ENCODE measurements around the gene LRRC71.

LRRC71 gene

GRCh38 chr1:156903328-156904091 is 16.9 kb upstream of the LRRC71 start:
- ATAC-seq (replicated peaks; ENCODE audit: extremely low read depth, poor library complexity, severe bottlenecking) (no peak), DNase-seq (ENCODE audit: low spot score in 2 of 2) (no peak)
- no peak overlapping the region for H3K27ac Mint-ChIP-seq (ENCODE audit: low read depth)
- peaks cover 2% of the 10 kb centered on the region for H3K4me1 Mint-ChIP-seq
- no peak overlapping the region for H3K4me3 Mint-ChIP-seq
- no peaks in the 10 kb centered on the region for H3K9me3 Mint-ChIP-seq
- H3K27me3 Mint-ChIP-seq = peaks cover 79% of the 10 kb centered on the region
- no peaks in the 10 kb centered on the region for H3K36me3 Mint-ChIP-seq (ENCODE audit: insufficient read depth)

GRCh38 chr1:156904187-156904959 is 16.1 kb upstream of the LRRC71 start:
- no peak overlapping the region for H3K27ac Mint-ChIP-seq (ENCODE audit: low read depth)
- no peak for DNase-seq (ENCODE audit: low spot score in 2 of 2)
- peaks cover 71% of the 10 kb centered on the region for H3K27me3 Mint-ChIP-seq
- H3K4me1 Mint-ChIP-seq = no peaks in the 10 kb centered on the region
- H3K36me3 Mint-ChIP-seq (ENCODE audit: insufficient read depth) = no peaks in the 10 kb centered on the region
- H3K4me3 Mint-ChIP-seq = no peak overlapping the region
- no peaks in the 10 kb centered on the region for H3K9me3 Mint-ChIP-seq
- ATAC-seq (replicated peaks; ENCODE audit: extremely low read depth, poor library complexity, severe bottlenecking) = no peak

- no peaks in the 10 kb centered on the region for H3K4me1 Mint-ChIP-seq
Measured at GRCh38 chr1:156905176-156905575, 15.3 kb upstream of the LRRC71 start.

DNA sequence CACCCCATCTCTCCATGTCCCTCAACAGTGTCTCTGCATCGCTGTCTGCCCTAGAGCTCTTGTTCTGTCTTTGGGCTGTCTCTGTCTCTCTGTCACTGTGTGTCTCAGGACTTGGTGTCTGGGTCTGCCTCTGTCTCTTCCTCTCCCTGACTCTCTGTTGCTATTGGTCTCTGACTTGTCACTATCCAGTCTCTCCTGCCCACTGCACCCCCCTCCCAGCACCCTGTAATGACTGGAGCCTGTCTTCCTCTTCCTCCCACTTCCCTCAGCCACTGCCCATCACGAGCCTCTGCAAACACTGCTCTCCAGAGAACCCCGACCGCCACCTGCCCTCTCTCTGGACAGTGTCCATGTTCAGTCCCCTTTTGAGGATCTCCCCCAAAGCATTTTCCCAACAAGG is 14.8 kb upstream of the LRRC71 start:
- no peak for DNase-seq (ENCODE audit: low spot score in 2 of 2)
- Mint-ChIP-seq H3K4me1 (peaks cover 4% of the 10 kb centered on the region), H3K27me3 (peaks cover 67% of the 10 kb centered on the region), H3K9me3 (no peaks in the 10 kb centered on the region), H3K36me3 (ENCODE audit: insufficient read depth) (peaks cover 2% of the 10 kb centered on the region), H3K27ac (ENCODE audit: low read depth) (no peak overlapping the region), H3K4me3 (no peak overlapping the region)
- no peak for ATAC-seq (replicated peaks; ENCODE audit: extremely low read depth, poor library complexity, severe bottlenecking)

More at GRCh38 chr1:156905176-156905575, 15.3 kb upstream of the LRRC71 start:
- Mint-ChIP-seq H3K27me3 (peaks cover 64% of the 10 kb centered on the region), H3K4me3 (no peak overlapping the region), H3K27ac (ENCODE audit: low read depth) (no peak overlapping the region), H3K36me3 (ENCODE audit: insufficient read depth) (peaks cover 2% of the 10 kb centered on the region), H3K9me3 (no peaks in the 10 kb centered on the region)
- ATAC-seq (replicated peaks; ENCODE audit: extremely low read depth, poor library complexity, severe bottlenecking) (no peak), DNase-seq (ENCODE audit: low spot score in 2 of 2) (no peak)

- peaks cover 67% of the 10 kb centered on the region for H3K27me3 Mint-ChIP-seq
- no peak overlapping the region for H3K4me3 Mint-ChIP-seq
- H3K4me1 Mint-ChIP-seq = peaks cover 5% of the 10 kb centered on the region
- no peak for DNase-seq (ENCODE audit: low spot score in 2 of 2)
- no peaks in the 10 kb centered on the region for H3K9me3 Mint-ChIP-seq
- peaks cover 4% of the 10 kb centered on the region for H3K36me3 Mint-ChIP-seq (ENCODE audit: insufficient read depth)
- no peak for ATAC-seq (replicated peaks; ENCODE audit: extremely low read depth, poor library complexity, severe bottlenecking)
- H3K27ac Mint-ChIP-seq (ENCODE audit: low read depth) = no peak overlapping the region
Measured at GRCh38 chr1:156906206-156906906, 14.1 kb upstream of the LRRC71 start.

GRCh38 chr1:156908541-156908940 is 11.9 kb upstream of the LRRC71 start:
- no peaks in the 10 kb centered on the region for H3K9me3 Mint-ChIP-seq
- H3K36me3 Mint-ChIP-seq (ENCODE audit: insufficient read depth) = peaks cover 4% of the 10 kb centered on the region
- ATAC-seq (replicated peaks; ENCODE audit: extremely low read depth, poor library complexity, severe bottlenecking) = no peak
- peaks cover 5% of the 10 kb centered on the region for H3K4me1 Mint-ChIP-seq
- H3K27me3 Mint-ChIP-seq = peaks cover 72% of the 10 kb centered on the region
- H3K27ac Mint-ChIP-seq (ENCODE audit: low read depth) = no peak overlapping the region
- no peak for DNase-seq (ENCODE audit: low spot score in 2 of 2)
- H3K4me3 Mint-ChIP-seq = no peak overlapping the region

DNA sequence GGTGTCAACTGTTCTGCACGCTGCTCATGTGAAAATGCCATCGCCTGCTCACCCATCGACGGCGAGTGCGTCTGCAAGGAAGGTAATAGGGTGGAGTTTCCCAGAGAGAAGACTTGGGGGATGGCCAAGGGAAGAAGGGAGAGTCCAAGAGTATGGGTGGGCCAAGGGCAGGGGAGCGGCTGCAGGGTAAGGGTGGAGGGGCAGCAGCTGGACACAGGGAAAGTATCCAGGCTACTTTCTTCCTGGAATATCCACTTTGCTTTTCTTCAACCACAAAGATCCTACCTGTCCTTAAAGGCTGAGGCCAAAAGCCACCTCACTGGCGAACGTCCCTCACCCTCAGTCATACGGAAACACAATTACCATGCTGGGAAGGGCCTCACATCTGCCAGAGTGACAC is 11.5 kb upstream of the LRRC71 start:
- DNase-seq (ENCODE audit: low spot score in 2 of 2) = no peak
- Mint-ChIP-seq H3K9me3 (no peaks in the 10 kb centered on the region), H3K4me3 (no peak overlapping the region), H3K27ac (ENCODE audit: low read depth) (no peak overlapping the region), H3K27me3 (peaks cover 72% of the 10 kb centered on the region), H3K36me3 (ENCODE audit: insufficient read depth) (peaks cover 4% of the 10 kb centered on the region), H3K4me1 (peaks cover 5% of the 10 kb centered on the region)
- ATAC-seq (replicated peaks; ENCODE audit: extremely low read depth, poor library complexity, severe bottlenecking) = no peak

GRCh38 chr1:156909671-156910070 is 10.8 kb upstream of the LRRC71 start:
- Mint-ChIP-seq H3K36me3 (ENCODE audit: insufficient read depth) (peaks cover 4% of the 10 kb centered on the region), H3K9me3 (no peaks in the 10 kb centered on the region), H3K4me1 (peaks cover 5% of the 10 kb centered on the region), H3K4me3 (no peak overlapping the region), H3K27ac (ENCODE audit: low read depth) (no peak overlapping the region), H3K27me3 (peaks cover 74% of the 10 kb centered on the region)
- DNase-seq (ENCODE audit: low spot score in 2 of 2) = no peak
- ATAC-seq (replicated peaks; ENCODE audit: extremely low read depth, poor library complexity, severe bottlenecking) = no peak

DNA sequence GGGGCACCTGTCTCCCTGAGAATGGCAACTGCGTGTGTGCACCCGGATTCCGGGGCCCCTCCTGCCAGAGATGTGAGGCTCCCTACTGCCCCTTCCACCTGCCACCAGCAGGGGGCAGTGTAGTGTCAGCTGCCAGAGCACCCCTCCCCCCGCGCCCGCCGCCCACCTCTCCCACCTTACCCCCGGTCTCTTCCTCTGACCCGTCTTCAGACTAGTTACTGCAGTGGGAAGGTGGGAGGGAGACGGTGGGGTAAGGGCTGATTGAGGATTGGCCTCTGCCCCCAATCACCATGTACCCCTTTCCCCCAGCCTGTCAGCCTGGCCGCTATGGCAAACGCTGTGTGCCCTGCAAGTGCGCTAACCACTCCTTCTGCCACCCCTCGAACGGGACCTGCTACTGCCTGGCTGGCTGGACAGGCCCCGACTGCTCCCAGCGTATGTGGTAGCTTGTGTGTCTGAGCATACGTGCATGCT is 10.1 kb upstream of the LRRC71 start:
- Mint-ChIP-seq H3K9me3 (no peaks in the 10 kb centered on the region), H3K4me1 (peaks cover 5% of the 10 kb centered on the region), H3K36me3 (ENCODE audit: insufficient read depth) (peaks cover 4% of the 10 kb centered on the region), H3K27ac (ENCODE audit: low read depth) (no peak overlapping the region), H3K4me3 (no peak overlapping the region), H3K27me3 (peaks cover 77% of the 10 kb centered on the region)
- DNase-seq (ENCODE audit: low spot score in 2 of 2) (peak in 1 of 2 donors; percentile 37), ATAC-seq (replicated peaks; ENCODE audit: extremely low read depth, poor library complexity, severe bottlenecking) (peak; percentile 14)

- DNase-seq (ENCODE audit: low spot score in 2 of 2) = no peak
- Mint-ChIP-seq H3K27me3 (peaks cover 77% of the 10 kb centered on the region), H3K27ac (ENCODE audit: low read depth) (no peak overlapping the region)
Measured at GRCh38 chr1:156911577-156912298, 8.7 kb upstream of the LRRC71 start.

GRCh38 chr1:156912310-156912709 is 8.1 kb upstream of the LRRC71 start:
- DNase-seq (ENCODE audit: low spot score in 2 of 2) = no peak
- no peak for ATAC-seq (replicated peaks; ENCODE audit: extremely low read depth, poor library complexity, severe bottlenecking)
- Mint-ChIP-seq H3K9me3 (no peaks in the 10 kb centered on the region), H3K4me1 (peaks cover 5% of the 10 kb centered on the region), H3K27ac (ENCODE audit: low read depth) (no peak overlapping the region), H3K4me3 (no peak overlapping the region), H3K36me3 (ENCODE audit: insufficient read depth) (peaks cover 4% of the 10 kb centered on the region), H3K27me3 (peaks cover 73% of the 10 kb centered on the region)

More at GRCh38 chr1:156911577-156912298, 8.7 kb upstream of the LRRC71 start:
- ATAC-seq (replicated peaks; ENCODE audit: extremely low read depth, poor library complexity, severe bottlenecking) = no peak
- peaks cover 4% of the 10 kb centered on the region for H3K36me3 Mint-ChIP-seq (ENCODE audit: insufficient read depth)
- no peaks in the 10 kb centered on the region for H3K9me3 Mint-ChIP-seq
- H3K4me1 Mint-ChIP-seq = peaks cover 5% of the 10 kb centered on the region
- H3K4me3 Mint-ChIP-seq = no peak overlapping the region

Measured in central memory CD8-positive, alpha-beta T cell (primary cell).